NCI-H2107 (cell line): ENCODE results near the gene LHX5.

Source experiments
- DNase-seq: peaks from one replicate; lab custom pipeline; 2025; lab: John Stamatoyannopoulos, UW

LHX5 gene

DNA sequence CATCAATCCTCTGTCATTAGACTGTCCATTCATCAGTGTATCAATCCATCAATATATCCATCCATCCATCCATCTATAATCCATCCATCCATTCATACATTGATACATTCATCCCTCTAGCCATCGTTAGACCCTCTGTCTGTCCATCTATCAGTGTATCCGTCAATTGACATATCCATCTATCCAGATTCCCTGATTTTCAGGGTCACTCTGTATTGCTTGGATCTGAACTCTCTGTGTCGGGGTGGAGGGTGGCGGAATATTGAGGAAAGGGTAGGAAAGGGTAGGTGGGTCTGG lies 32.4 kb downstream of the LHX5 start:
- no peak for DNase-seq

DNA sequence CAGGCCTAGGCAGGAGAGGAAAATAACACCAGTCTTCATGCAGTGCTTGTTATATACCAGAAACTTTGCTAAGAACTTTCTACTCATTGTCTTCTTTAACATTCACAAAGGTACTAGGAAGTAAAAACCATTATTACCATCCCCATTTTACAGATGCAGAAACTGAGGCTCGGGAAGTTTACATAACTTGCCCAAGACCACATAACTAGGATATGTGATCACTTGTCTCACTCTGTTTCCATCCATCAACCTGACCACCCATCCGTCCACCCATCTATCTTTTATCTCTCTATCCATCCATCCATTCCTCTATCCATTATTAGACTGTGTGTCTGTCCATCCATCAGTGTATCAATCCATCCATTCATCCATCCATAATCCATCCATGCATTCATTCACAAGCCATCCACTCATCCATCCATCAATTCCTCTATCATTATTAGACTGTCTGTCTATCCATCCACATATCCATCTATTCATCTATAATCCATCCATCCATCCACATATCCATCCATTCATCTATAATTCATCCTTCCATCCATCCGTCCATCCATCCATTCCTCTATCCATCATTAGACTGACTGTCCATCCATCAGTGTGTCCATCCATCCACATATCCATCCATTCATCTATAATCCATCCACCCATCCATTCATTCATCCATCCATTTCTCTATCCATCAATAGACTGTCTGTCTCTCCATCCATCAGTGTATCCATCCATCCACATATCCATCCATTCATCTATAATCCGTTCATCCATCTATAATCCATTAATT lies 33.0 kb downstream of the LHX5 start:
- no peak for DNase-seq

DNA sequence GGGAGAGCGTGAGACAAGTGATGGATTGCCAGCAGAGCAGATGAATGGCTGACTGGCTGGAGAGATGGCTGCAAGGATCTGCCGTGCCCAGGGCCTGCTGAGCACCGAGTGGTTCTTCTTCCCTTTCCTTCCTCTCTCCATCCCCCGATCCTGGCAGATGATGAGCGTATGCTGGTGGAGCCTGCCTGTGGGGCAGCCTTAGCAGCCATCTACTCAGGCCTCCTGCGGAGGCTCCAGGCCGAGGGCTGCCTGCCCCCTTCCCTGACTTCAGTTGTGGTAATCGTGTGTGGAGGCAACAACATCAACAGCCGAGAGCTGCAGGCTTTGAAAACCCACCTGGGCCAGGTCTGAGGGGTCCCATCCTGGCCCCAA lies 34.0 kb downstream of the LHX5 start:
- no peak for DNase-seq

DNA sequence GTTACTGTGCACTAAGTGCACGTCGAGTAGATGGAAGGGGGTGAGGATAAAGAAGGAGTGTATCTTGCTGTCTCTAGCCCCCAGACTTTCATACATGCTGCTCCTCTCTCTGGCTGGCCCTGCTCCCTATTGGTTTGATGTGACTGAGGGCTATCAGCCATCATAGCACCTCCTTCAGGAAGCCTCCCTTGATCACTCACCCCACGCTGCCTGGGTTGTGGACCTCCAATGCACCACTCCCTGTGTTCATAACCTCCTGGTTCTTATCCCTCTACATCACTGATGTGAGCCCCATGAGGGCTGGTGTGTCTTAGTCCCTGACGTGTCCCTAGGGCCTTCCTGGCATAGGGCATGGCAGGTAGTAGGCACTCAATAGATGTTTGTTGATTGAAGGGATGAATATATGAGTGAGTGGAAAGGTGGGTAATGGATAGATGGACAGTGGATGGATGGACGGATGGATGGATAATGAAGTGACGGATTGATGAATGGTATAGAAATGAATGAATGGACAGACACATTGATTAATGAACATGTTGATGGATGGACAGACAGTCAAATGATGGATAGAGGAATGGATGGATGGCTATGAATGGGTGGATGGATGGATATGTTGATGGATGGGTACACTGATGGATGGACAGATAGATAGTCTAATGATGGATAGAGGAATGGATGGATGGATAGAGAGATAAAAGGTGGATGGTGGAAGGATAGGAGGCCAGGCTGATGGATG lies 34.5 kb downstream of the LHX5 start:
- DNase-seq: no peak

DNA sequence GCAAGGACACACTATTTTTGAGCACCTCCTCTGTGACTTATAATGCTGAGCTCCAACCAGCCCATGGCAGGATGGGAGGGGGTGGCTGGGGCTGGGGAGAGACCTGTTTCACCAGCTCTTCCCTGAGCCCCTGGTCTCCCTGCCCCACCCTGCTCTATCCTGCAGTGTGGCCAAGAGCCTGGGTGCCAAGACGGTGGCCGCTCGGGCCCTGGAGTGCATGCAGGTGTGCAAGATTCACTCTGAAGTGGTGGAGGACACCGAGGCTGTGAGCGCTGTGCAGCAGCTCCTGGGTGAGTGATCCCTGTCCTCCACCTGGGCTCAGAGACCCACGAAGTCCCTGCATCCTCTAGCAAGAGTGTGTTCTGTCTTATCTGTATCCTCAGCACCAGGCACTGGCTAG lies 35.1 kb downstream of the LHX5 start:
- DNase-seq: no peak

DNA sequence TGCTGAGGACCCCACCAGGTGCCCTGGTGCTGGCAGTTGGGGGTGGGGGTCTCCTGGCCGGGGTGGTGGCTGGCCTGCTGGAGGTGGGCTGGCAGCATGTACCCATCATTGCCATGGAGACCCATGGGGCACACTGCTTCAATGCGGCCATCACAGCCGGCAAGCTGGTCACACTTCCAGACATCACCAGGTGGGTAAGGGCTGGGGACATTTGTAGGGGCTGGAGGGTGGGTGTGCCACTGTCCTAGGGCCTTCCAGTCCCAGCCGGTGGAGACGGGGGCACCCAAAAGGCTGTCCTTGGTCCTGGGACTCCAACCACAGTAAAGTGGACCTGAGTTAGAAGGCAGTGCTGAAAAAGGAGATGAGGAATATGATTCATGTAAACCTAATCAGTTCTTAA lies 36.3 kb downstream of the LHX5 start:
- no peak for DNase-seq

DNA sequence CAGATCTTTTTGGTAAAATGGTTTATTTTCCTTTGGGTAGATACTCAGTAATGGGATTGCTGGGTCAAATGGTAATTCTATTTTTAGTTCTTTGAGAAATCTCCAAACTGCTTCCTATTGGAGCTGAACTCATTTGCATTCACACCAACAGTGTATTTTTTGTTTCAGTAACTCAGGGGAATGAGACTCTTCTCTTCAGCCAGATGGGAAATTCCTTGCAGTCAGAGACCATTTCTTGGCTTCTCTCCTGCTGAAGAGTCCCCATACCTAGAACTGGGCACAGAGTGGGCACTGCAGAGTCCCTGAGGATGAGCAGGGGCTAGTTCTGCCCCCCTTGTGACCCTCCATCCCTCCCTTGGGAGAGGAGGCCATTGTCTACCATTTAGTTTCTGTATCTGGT lies 38.7 kb downstream of the LHX5 start:
- DNase-seq: no peak

DNA sequence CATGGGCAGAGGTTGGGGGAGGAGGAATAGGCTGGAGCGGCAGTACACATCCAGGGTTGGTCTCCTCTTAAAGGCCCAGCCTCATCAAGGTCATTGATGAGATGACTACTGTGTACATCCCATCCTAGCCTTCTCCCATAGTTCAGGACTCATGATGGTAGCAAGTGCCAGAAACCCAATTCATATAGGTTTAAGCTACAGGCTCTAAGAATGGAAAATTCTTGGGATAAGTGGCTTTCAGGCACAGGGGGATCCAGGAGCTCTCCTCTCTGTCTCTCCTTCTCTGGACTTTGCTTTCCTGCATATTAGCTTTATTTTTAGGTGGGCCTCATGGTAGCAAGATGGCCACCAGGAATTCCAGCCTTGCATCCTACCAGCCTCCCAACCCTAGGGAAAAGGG lies 43.2 kb downstream of the LHX5 start:
- no peak for DNase-seq

DNA sequence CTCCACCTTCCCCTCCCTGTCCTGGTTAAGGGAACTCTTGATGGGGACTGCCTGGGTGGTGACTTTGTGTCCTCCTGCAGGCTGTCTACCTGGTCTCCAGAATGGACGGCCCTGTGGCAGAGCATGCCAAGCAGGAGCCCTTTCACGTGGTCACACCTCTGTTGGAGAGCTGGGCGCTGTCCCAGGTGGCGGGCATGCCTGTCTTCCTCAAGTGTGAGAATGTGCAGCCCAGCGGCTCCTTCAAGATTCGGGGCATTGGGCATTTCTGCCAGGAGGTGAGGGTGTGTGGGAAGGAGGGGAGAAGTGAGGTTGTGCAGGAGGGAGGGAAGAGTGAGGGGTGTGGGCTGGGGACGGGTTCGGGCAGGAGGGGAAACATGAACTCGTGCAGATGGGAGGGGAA lies 43.8 kb downstream of the LHX5 start:
- DNase-seq: no peak

DNA sequence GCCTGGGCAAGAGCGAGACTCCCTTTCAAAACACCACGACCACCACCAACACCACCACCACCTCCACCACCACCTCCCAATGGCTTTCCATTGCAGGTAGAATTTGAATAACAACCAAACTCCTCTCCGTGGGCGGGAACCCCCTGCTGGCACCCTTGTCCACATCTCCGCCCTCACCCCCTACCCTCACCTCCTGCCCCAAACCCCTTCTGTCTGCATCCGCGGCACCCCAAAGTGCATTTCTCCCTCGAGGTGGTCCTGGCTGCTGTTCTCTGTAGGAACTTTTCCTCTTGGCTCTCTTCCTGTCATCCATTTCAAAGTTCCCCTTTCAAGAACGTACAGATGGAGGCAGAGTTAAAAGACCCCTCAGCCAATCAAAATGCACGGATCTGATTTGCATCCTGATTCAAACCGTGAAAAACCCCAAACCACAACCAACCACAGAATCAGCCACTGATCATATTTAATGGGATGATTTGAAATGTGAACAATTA lies 45.7 kb downstream of the LHX5 start:
- no peak for DNase-seq

DNA sequence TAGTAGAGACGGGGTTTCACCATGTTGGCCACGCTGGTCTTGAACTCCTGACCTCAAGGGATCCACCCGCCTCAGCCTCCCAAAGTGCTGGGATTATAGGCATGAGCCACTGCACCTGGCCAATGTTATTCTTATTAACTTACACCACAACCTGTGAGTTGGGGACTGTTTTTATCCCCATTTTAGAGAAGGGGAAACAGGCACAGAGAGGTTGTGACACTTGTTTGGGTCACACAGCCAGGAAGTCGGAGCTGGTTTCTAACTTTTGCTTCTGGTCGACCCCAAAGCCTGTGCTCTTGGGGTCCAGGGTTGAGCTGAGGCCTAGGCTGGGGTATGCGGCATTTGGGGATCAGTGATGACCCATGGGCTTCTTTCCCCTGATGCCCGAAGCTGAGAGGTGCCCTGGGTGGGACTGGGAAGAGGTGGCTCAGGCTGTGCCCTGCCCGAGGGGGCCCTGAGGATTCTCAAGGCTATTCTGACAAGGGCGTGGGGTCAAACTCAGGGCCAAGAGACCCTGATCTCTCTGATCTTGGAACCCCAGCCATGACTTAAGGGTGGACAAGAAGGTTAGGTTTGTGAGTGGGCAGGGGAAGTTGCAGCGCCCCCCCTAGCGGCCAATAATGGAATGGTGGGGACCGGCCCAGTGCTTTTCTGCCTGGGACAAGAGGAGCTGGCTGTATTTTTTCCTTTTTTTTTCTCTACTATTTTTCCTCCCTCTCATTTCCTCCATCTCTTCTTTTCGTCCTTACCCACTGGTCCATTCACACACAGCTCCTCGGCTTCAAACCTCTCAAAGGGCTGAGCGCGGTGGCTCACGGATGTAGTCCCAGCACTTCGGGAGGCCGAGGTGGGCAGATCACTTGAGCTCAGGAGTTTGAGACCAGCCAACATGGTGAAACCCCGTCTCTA lies 46.5 kb downstream of the LHX5 start:
- no peak for DNase-seq

DNA sequence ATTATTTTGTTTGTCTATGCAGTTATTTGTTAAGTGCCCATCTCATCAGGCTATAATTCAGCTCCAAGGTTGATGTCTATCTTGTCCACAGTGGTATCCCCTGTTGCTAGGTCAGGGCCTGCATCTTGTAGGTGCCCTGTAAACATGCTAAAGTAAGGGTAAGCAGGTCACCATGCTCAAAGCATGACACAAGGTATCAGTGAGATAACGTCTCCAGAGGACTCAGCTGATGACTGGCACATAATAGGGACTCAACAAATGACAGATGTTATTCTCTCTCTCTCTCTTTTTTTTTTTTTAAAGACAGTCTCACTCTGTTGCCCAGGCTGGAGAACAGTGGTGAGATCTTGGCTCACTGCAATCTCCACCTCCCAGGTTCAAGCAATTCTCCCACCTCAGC lies 47.2 kb downstream of the LHX5 start:
- DNase-seq: no peak

DNA sequence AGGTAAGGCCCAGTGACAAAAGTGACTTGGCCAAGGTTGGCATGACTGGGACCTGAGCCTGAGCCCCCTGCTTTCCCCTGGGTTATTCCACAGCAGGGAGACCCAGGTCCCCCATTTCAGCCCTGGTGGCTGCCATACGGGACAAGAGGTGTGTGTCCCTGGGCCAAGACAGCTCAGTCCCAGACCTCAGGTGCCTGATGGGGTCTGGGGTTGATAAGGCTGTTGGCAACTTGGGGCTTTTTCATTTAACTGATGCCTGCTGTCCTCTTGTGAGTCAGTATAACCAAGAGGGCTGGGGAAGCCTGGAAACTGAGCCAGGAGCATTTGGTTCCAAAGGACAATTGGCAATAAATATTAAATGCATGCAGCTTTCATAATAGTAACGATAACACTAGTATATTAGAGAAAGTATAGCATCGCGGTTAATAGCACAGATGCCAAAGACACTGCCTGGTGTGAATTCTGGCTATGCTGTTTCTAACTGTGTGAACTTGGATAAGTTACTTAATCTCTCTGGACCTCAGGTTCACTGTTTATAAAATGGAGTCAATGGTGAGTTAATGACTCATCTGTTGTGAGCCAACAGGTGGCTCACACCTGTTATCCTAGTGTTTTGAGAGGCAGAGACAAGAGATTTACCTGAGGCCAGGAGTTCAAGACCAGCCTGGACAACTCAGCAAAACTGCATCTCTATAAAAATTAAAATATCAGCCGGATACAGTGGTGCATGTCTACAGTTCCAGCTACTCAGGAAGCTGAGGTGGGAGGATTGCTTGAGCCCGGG lies 48.6 kb downstream of the LHX5 start:
- no peak for DNase-seq

DNA sequence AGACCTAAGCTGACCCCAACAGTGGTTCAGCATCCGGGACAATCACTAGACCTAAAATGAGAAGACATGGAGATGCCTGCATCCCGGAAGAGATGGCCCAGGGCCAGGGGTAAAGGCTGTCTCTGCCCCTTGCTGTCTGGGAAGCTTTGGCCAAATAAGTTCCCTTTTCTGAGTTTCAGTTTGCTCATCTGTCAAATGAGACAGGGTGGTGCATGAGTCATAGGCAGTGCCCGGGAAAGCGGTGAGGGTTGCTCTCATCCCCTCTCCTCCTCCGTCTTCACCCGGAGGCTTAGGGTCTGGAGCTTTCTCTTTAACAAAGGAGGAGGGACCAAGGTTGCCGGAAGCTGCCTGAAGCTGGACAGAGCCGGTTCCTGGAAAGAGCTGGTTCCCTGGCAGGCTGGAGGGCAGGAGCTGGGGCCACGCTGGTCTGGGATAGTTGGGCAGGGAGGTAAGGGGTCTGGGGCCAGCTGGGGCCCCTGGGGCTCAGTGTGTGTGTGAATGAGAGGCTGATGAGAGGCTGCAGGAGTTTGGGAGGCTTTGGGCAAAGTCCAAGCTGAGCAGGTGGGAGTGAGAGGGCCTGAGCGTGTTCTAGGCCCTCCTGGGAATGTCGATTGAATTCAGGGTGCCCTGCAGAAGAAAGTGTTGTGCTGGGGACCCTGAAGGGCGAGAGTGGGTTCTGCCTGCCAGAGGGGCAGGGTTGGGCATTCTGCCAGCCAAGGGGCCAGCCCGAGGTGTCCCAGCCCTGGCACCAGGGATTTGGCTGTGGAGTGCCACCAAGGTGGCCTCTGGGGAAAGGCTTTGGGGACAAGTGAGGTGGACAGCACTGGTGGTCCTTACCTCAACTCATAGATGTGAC lies 49.4 kb downstream of the LHX5 start, which contains the start of gene SDSL:
SDSL (plus strand) TSS at position 351 of the 856 bp plus-strand sequence. CDS start 5,603 bp downstream, outside the sequence.
- peak; percentile 38 for DNase-seq

DNA sequence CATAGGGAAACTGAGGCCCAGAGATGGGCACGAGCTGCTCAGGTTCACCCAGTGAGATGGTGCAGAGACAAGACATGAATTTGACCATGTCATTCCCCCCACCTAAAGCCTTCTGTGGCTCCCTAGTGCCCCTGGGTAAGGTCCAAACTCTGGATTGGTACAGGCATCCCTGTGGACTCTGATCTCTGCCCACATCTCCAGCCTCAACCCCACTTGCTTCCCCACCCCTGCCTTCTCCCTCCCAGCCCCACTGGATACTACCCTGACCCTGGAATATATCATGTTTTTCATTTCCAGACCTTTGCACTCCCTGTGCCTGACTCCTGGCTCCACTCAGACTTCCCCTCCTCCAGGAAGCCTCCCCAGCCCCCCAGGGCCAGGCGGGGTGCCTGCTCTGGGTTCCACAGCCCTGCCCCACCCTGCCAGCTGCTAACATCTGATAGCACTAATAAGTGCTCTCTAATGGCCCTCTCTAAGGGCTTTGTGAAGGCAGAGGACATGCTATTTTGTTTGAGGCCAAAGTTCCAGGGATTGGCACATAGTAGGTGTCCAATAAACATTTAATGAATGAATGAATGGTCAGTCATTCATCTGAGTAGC lies 50.6 kb downstream of the LHX5 start:
- DNase-seq: no peak

DNA sequence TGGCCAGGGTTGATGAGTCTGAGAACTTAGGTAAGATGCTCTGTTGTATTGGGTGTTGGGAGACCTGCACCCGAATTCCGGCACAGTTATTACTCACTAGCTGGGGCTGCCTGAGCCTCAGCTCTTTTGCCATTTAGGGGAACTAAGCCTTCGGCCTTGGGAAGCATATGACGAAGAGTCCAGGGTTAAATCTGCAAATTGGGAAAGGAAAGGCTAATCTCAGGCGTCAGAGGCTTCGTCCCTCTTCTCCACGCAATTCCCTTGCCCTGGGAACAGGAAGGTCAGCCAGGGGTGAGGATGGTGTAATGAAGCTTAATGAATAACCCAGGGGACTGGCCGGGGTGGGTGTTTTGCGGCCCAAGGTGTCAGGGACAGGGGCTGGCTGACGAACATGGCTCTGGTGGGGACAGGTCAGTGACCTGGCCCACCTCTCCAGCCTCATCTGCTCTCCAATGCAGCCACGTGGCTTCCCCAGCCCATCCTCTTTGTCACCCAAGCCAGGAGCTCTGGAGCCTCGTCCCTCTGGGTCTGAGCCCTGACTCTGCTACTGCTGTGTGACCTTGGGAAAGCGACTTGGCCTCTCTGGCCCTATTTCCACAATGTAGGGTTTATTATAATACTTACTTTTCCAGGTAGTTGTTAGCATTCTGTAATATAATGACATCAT lies 53.3 kb downstream of the LHX5 start:
- DNase-seq: no peak

DNA sequence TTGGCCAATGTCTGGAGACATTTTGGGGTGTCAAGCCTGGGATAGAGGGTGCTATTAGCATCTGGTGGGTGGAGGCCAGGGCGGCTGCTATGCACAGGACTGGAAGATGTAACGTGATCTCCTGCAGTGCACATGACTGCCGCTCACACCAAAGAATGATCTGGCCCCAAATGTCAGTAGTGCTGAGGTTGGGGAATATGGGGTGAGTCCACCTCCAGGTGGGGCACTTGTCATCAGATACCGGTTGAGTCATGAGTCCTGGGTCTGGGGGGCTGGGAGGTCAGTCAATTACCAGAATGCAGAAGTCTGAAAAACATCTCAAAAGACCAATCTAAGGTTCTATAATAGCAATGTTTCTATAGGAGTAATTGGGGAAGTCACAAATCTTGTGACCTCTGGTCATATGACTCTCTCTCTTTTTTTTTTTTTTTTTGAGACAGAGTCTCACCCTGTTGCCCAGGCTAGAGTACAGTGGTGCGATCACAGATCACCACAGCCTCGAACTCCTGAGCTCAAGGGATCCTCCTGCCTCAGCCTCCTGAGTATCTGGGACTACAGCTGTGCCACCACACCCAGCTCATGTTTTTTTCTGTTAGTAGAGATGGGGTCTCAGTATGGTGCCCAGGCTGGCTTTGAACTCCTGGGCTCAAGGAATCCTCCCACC lies 55.4 kb downstream of the LHX5 start:
- no peak for DNase-seq

DNA sequence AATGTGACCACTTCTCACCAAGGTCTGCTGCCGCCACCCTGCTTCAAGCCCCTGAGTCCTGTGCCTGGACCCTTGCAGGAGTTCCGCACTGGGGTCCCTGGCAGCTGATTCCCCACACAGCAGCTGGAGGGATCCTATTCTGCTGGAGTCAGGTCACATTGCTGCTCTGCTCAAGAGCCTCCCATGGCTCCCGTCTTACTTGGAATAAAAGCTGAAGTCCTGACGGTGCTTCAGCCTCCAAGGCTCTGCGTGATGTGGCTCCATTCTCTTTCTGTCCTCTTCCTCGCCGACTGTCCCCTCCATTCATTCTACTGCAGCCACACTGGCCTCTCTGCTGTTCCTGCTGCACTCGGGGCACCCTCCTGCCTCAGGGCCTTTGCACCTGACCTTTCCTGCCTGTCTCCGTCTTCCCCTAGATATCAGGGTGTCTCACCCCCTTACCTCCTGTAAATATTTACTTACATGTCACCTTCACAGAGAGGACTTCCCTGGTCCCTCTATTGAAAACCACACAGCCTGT lies 57.1 kb downstream of the LHX5 start:
- no peak for DNase-seq

DNA sequence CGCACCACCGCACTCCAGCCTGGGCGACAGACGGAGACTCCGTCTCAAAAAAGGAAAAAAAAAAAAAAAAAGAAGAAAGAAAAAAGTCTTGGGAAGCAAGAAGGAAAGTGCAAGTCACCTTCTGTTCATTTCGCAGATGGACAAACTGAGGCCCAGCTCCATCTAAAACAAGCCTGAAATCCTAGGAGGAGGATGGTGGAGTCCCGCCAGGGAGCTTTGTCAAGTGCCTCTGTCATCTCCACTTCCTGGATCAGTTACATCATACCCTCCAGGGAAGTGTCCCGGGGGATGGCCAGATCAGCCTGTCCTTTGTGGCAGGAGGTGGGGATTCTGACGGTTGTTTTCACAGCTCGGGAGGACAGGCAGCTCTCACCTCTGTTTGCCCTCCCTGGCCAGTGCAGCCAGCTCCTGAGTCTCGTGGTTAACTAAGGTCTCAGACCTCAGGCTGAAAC lies 58.2 kb downstream of the LHX5 start:
- DNase-seq: no peak
